Small intestine (tissue), 7 donors: ENCODE measurements around the gene CABP4. TPM values are rescaled to one million over a fixed set of nuclear protein-coding genes. Genes with fewer than 3 reads are reported as not detected.

Experiments
- DNase-seq, 2 donors: peaks; one replicate each; pipeline versions ENCODE4 v3.0.0 to v3.0.0-alpha.2; 2013
- FAIRE-seq: peaks from 2 replicates; lab custom pipeline; 2012; peaks lifted over from hg19 to GRCh38; lab: Jason Lieb, UNC
- H3K27ac ChIP-seq, 3 donors: one replicate each; pipeline ENCODE4 v1.5.1; 2013; ENCODE audit warnings: low read length in 2 of 3, mild to moderate bottlenecking in 2 of 3, control low read depth in 1 of 3, inconsistent platforms in 1 of 3, low read depth in 1 of 3, moderate library complexity in 1 of 3
- H3K27me3 ChIP-seq, 3 donors: one replicate each; pipeline ENCODE4 v1.6.1; 2013; ENCODE audit warnings: low read length in 3 of 3, inconsistent platforms in 1 of 3; ENCODE audit not compliant: control insufficient read depth in 3 of 3, insufficient read depth in 3 of 3
- H3K36me3 ChIP-seq, 3 donors: one replicate each; pipeline ENCODE4 v1.6.1; 2013; ENCODE audit warnings: low read length in 3 of 3, inconsistent platforms in 1 of 3, low read depth in 1 of 3, mild to moderate bottlenecking in 1 of 3, moderate library complexity in 1 of 3; ENCODE audit not compliant: control insufficient read depth in 3 of 3, insufficient read depth in 2 of 3
- H3K4me1 ChIP-seq, 3 donors: one replicate each; pipeline ENCODE4 v1.6.1; 2013; ENCODE audit warnings: low read length in 2 of 3, inconsistent platforms in 1 of 3, low read depth in 1 of 3, mild to moderate bottlenecking in 1 of 3, moderate library complexity in 1 of 3; ENCODE audit not compliant: control insufficient read depth in 3 of 3, insufficient read depth in 2 of 3
- H3K4me3 ChIP-seq, 3 donors: one replicate each; pipeline ENCODE4 v1.5.1; 2013; ENCODE audit warnings: low read length in 3 of 3, control low read depth in 1 of 3, inconsistent platforms in 1 of 3, low read depth in 1 of 3, mild to moderate bottlenecking in 1 of 3, moderate library complexity in 1 of 3
- H3K9me3 ChIP-seq, 2 donors: one replicate each; pipeline ENCODE4 v1.6.1; 2013; ENCODE audit warnings: low read depth in 1 of 2, low read length in 1 of 2; ENCODE audit not compliant: control insufficient read depth in 2 of 2, insufficient read depth in 1 of 2
- WGBS, 3 donors: extraction: QIAGEN DNeasy Blood & Tissue Kit; methylation state at CpG; one replicate each; pipeline ENCODE4 v1.1.7; 2013; 5-methylcytosine and 5-hydroxymethylcytosine counted together
- polyA plus RNA-seq, 4 donors: library from polyadenylated mRNA; stranded (reverse) in 3 of 4; unstranded in 1 of 4; fragments of 200-250 nt in 3 of 4; fragments of 120-200 nt in 1 of 4; gene quantifications; one replicate each; pipeline versions ENCODE4 v1.2.1 to v1.2.3, GENCODE V29; 2013
- donor health status: healthy with polysubstance abuse.
- donor health status: control.
- donor health status: control.
- donor health status: Bipolar disorder and iron deficiency.
- donor health status: healthy.

Gene CABP4
- polyA plus RNA-seq, 4 donors = 0.27 to 1.1 (median 0.41) TPM; not detected in 1

DNA sequence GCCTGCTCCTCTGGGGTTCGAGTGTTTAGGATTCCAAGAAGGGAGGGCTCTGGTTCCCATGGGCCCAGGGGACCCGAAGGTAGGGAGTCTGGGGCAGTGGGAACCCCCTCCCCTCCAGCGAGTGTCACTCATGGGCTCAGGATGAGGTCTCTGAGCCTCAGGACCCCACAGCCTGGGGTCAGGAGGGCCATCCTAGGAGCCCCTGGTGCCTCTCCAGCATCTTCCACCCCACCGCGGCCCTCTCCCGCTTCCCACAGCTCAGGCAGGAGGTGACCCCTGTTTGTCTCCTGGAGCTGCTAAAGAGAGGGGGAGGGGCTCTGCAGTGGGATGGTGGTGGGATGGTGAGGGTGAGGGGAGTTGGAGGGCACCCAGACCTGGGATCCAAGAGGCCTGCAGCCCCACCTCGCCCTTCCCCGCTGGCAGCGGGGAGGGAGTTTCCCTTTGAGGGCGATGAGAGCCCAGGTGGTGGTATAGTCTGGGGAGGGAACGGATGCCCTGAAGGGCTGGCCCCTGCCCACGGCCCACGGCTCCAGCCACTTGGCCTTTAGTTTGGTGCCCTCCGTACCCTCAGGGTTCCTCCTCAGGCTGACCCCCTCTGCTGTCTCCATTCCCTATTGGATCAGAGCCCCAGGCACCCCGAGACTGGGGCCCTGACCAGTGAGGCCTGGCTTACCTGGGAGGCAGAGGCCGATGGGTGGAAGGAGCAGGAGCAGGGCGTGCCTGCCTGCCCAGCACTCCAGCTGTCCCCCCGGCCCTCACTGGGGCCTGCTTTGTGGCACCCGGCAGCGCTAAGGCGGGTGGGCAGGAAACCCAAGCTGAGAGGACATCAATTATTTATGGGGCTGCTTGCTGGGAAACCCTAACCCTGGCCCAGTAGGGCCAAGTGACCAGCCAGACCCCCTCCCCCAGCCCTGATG, 1.1 kb upstream of the CABP4 start:
- WGBS, 3 donors = 92% methylated on average over 21 of the region's 21 CpGs

DNA sequence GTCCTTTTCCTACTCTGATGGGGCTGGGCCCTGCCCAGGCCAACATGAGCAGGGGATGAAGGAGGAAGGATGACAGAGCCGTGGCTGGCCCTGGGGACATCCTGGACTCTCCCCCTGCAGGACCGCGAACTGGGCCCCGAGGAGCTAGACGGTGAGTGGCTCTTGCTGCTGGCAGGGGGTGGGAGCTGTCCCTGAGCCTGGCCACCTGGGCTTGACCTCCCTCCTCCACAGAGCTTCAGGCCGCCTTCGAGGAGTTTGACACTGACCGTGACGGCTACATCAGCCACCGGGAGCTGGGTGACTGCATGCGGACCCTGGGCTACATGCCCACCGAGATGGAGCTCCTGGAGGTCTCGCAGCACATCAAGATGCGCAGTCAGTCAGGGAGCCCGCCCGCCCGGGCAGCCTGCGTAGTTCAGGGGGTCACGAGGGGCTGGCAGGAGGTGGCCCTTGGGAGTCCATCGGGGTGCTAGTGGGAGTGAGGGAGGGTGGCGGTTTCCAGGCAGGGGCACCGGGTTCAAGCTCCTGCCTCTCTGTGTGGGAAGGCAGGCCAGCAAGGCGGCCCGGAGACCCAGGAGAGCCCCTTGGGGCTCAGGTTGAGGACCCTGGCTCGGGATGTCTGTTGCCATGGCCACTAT, 1.0 kb downstream of the CABP4 start:
- no peaks in the 10 kb centered on the region for H3K9me3 ChIP-seq
- peaks cover 0 to 2% (median 0%) of the 10 kb centered on the region in 3 donors for H3K36me3 ChIP-seq
- no peaks in the 10 kb centered on the region for H3K4me1 ChIP-seq
- H3K27me3 ChIP-seq = peaks cover 0 to 3% (median 0%) of the 10 kb centered on the region in 3 donors
- no peak for FAIRE-seq
- no peak overlapping the region for H3K4me3 ChIP-seq
- 87 to 89% (median 89%) methylated on average over 21 to 25 of the region's 25 CpGs for WGBS, 3 donors
- no peak overlapping the region for H3K27ac ChIP-seq
- no peak for DNase-seq

More for the DNA sequence above, 1.1 kb upstream of the CABP4 start:
- FAIRE-seq = no peak
- Histone ChIP-seq H3K9me3 (no peaks in the 10 kb centered on the region), H3K27ac (no peak overlapping the region), H3K36me3 (peaks cover 0 to 2% (median 0%) of the 10 kb centered on the region in 3 donors), H3K27me3 (peaks cover 0 to 3% (median 0%) of the 10 kb centered on the region in 3 donors), H3K4me1 (no peaks in the 10 kb centered on the region), H3K4me3 (no peak overlapping the region)
- no peak for DNase-seq

DNA sequence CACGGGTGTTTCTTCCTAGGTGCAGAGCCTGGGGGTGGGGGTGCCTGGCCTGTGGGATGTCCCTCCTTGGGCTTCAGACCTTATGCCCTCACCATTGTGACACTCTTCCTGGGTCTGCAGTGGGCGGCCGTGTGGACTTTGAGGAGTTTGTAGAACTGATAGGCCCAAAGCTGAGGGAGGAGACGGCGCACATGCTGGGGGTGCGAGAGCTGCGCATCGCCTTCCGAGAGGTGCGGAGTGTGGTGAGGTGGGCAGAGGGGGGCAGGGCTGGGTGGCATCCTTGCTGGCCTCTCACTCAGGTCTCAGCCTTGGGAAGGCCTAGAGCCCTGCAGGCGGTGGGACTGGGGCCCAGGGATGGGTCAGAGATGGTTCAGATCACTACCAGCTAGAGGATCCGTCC, 2.3 kb downstream of the CABP4 start:
- Histone ChIP-seq H3K4me1 (no peaks in the 10 kb centered on the region), H3K9me3 (no peaks in the 10 kb centered on the region), H3K4me3 (no peak overlapping the region), H3K36me3 (peaks cover 0 to 2% (median 0%) of the 10 kb centered on the region in 3 donors), H3K27me3 (peaks cover 0 to 3% (median 0%) of the 10 kb centered on the region in 3 donors), H3K27ac (no peak overlapping the region)
- no peak for DNase-seq
- 91 to 95% (median 94%) methylated on average over 12 of the region's 12 CpGs for WGBS, 3 donors
- no peak for FAIRE-seq

DNA sequence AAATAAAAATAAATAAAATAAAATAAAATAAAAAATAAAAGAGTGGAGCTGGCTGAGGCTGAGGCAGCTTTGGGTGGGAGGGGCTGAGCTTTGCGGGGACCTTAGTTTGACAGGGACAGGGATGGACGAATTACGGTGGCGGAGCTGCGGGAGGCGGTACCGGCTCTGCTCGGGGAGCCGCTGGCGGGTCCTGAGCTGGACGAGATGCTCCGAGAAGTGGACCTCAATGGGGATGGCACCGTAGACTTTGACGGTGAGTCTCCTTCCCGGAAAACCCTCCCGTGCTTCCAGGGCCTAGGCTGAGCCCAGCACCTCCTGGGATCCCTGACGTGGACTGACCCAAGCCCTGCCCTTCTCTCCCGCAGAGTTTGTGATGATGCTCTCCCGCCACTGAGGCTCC, 3.1 kb downstream of the CABP4 start:
- Histone ChIP-seq H3K27me3 (peaks cover 0 to 3% (median 0%) of the 10 kb centered on the region in 3 donors), H3K4me1 (no peaks in the 10 kb centered on the region), H3K27ac (no peak overlapping the region), H3K36me3 (peaks cover 0 to 7% (median 0%) of the 10 kb centered on the region in 3 donors), H3K4me3 (no peak overlapping the region), H3K9me3 (no peaks in the 10 kb centered on the region)
- WGBS, 3 donors = 88 to 94% (median 91%) methylated on average over 18 to 19 of the region's 19 CpGs
- DNase-seq (no peak), FAIRE-seq (no peak)

DNA sequence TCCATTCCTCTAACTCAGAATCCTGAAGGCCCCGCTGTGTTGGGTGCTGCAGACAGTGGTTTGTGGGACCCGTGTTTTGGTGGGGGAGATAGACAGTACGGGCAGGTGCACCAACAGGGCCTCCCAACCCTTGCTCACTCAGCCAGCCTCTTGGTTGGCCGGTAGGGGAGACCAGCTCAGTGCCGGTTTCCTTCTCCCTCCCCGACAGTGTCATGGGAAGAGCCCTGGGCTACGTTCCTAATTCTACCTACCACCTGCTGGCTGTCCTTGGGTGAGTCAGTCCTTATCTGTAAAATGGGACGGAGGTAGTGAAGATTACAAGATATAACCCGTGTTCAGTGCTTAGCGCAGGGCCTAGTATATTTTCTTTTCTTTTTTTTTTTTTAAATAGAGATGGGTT, 8.0 kb downstream of the CABP4 start:
- Histone ChIP-seq H3K36me3 (peaks cover 0 to 35% (median 0%) of the 10 kb centered on the region in 3 donors), H3K27ac (no peak overlapping the region), H3K27me3 (no peaks in the 10 kb centered on the region), H3K9me3 (no peaks in the 10 kb centered on the region), H3K4me1 (peaks cover 2 to 32% (median 7%) of the 10 kb centered on the region in 3 donors), H3K4me3 (no peak overlapping the region)
- WGBS, 3 donors = 64 to 83% (median 77%) methylated on average over 10 of the region's 10 CpGs
- FAIRE-seq (no peak), DNase-seq (no peak)

DNA sequence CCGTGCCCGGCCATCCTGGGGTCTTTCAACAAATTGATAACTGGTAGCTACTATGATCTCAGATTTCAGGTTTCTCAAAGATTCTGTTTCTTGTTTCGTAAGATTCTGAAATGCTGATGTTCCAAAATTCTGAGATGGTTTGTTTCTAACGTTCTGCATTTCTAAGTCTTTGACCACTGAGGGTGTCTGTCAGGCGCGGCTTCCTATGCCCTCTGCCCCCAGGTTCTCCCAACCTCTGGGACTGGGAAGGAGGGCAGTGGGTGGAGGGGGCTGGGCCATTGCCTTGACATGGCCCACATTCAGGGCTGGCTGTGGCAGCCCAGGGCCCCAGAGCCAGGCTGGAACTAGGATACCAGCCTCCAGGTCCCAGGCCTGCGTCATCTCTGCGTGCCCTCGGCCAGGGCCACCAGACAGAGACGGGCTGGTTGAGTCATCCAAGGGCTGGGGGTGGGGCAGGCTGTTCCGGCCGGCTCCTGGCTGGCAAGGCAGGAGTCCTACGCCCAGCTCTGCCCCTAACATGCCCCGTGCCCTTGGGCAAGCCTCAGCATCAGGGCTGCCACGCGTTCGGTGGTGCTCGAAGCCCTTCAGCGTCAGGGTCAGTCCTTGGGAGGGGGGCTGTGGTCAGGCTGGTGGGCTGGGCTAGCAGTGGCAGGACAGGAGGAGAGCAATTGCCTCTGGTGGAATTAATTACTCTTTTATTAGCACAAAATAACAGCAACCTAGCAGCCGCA, 8.7 kb downstream of the CABP4 start:
- H3K4me1 ChIP-seq = peaks cover 2 to 34% (median 7%) of the 10 kb centered on the region in 3 donors
- H3K4me3 ChIP-seq = peak overlapping the region in 2 of 3 donors; percentile 84 to 95
- FAIRE-seq = no peak
- no peaks in the 10 kb centered on the region for H3K9me3 ChIP-seq
- 46 to 73% (median 61%) methylated on average over 19 to 20 of the region's 20 CpGs for WGBS, 3 donors
- DNase-seq = peak in 1 of 2 donors; percentile 91
- peak overlapping the region; percentile 73 to 95 (median 93) for H3K27ac ChIP-seq
- no peaks in the 10 kb centered on the region for H3K27me3 ChIP-seq
- H3K36me3 ChIP-seq = peaks cover 0 to 34% (median 0%) of the 10 kb centered on the region in 3 donors

DNA sequence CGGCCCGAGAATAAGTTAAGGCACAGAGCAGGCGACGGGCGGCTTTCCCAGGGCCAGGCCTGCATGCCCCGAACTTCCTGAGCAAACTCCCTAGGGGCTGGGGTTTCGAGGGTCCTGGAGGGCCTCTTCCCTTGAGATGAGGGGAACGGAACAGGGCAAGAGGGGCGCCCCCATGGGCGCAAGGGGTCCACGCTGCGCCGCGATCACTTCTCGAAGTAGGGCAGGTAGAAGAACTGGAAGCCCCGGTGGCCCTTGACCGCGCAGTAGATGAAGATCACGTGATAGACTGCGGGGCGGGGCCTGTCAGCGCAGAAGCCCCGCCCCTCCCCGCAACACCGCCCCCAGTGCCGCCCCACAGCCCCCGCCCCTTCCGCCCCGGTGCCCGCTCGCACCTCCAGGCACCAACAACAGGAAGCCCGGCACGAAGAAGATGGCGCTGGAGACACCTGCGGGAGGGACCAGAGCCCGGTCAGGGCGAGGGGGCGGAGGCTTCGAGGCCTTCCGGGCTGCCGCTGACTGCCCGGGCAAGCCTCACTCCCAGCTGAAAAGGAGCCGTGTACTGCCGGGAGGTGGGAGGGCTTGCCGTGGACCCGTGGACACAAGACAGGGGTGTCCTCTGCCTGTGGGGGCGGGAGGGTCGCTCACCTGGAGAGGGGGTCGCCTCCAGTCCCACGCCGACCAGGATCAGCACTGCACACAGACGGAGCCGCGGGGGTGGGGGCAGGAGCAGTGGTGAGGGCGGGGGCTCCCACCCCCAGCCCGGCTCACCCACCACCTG, 9.4 kb downstream of the CABP4 start:
- DNase-seq (peak; percentile 92), FAIRE-seq (no peak)
- no peaks in the 10 kb centered on the region for H3K9me3 ChIP-seq
- H3K4me3 ChIP-seq = peak overlapping the region; percentile 55 to 95 (median 84)
- 6 to 11% (median 10%) methylated on average over 37 to 56 of the region's 56 CpGs for WGBS, 3 donors
- peaks cover 2 to 36% (median 7%) of the 10 kb centered on the region in 3 donors for H3K4me1 ChIP-seq
- H3K27me3 ChIP-seq = no peaks in the 10 kb centered on the region
- H3K27ac ChIP-seq = peak overlapping the region; percentile 88 to 95 (median 93)
- peaks cover 0 to 33% (median 0%) of the 10 kb centered on the region in 3 donors for H3K36me3 ChIP-seq
